ENCODE measurements around the gene CCDC88C.

The CCDC88C gene

DNA sequence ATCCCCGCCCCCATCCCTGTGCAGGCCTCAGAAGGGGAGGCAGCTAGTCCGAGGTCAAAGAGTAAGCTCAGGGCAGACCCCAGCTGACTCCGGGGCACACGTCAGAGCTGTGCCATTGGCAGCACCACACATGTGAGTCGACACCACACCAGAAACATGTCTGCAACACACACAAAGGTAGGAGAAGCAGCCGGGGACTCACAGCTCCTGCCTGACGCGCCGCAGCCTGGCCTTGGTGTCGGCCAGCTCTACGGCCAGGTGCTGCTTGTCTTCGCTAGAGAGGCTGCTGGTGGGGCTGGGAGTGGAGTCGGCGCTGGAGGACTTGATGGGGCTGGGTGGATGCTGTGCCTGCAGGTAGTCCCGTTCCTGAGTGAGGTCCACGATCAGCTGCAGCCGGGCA, 78.5 kb downstream of the CCDC88C start:
- Histone ChIP-seq H3K27ac (ENCODE audit: low read depth, low read length) (no peak overlapping the region), H2BK12ac (ENCODE audit: low read length) (no peak overlapping the region)

DNA sequence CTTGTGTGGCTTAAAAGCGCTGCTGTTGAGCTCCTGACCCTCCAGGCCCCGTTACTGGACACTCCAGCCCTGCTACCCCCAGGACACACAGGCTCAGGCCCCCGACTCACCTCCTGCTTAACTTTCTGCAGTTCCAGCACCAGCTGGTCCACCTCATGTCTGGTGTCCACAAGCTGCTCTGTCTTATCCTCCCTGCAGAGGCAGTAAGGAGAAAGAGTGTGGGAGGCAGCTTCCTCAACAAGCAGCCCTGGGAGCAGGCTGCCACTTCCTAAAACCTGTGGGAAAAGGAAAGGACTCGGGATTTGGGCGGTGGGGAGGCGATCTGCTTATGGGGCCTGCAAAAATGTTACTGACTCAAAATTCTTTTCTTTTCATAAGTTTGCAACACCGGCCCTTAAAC, 79.2 kb downstream of the CCDC88C start:
- Histone ChIP-seq H2AFZ (ENCODE audit: insufficient read depth, low read length, poor library complexity) (no peak overlapping the region), H3K9ac (ENCODE audit: low read length) (no peak overlapping the region), H2BK12ac (ENCODE audit: low read length) (no peak overlapping the region), H3K27me3 (ENCODE audit: insufficient read depth, low read length) (no peaks in the 10 kb centered on the region), H2BK120ac (ENCODE audit: insufficient read depth, low read length, poor library complexity) (no peak overlapping the region), H3K9me3 (ENCODE audit: insufficient read depth, low read depth, low read length) (no peaks in the 10 kb centered on the region), H3K4me1 (ENCODE audit: control insufficient read depth in 1 of 2, insufficient read depth in 2 of 2, low read length in 2 of 2) (peaks cover 4 to 5% of the 10 kb centered on the region in 2 experiments), H3K79me1 (ENCODE audit: low read length) (peaks cover 2% of the 10 kb centered on the region), H3K4ac (ENCODE audit: low read depth, low read length) (no peak overlapping the region), H4K91ac (ENCODE audit: low read depth, low read length) (no peak overlapping the region), H4K8ac (ENCODE audit: low read depth, low read length) (no peak overlapping the region), H3K4me3 (ENCODE audit: low read depth, low read length) (no peak overlapping the region), H2AK5ac (ENCODE audit: low read length) (no peak overlapping the region), H3K18ac (ENCODE audit: low read length) (no peak overlapping the region), H4K12ac (ENCODE audit: low read depth, low read length) (no peak overlapping the region), H3K14ac (ENCODE audit: low read length) (no peak overlapping the region), H3K23ac (ENCODE audit: low read length) (no peak overlapping the region), H2BK5ac (ENCODE audit: low read depth, low read length, poor library complexity) (no peak overlapping the region), H3K4me2 (ENCODE audit: low read length) (no peak overlapping the region), H3K27ac (ENCODE audit: low read depth, low read length) (no peak overlapping the region), H3K79me2 (ENCODE audit: control insufficient read depth, insufficient read depth, low read length, poor library complexity) (no peaks in the 10 kb centered on the region), H3K36me3 (ENCODE audit: control insufficient read depth in 1 of 2, insufficient read depth in 2 of 2, low read length in 2 of 2) (no peaks in the 10 kb centered on the region)
- no peak for DNase-seq
- WGBS (ENCODE audit: extremely low coverage, insufficient coverage, insufficient read length) = no CpG with 5 or more reads among the region's 7 CpGs

More for the DNA sequence above, 78.5 kb downstream of the CCDC88C start:
- no peak overlapping the region for H3K14ac ChIP-seq (ENCODE audit: low read length)
- H4K91ac ChIP-seq (ENCODE audit: low read depth, low read length) = no peak overlapping the region
- no peak overlapping the region for H3K4ac ChIP-seq (ENCODE audit: low read depth, low read length)
- no peak overlapping the region for H2AFZ ChIP-seq (ENCODE audit: insufficient read depth, low read length, poor library complexity)
- peaks cover 2% of the 10 kb centered on the region for H3K79me1 ChIP-seq (ENCODE audit: low read length)
- no peak overlapping the region for H2BK120ac ChIP-seq (ENCODE audit: insufficient read depth, low read length, poor library complexity)
- H2BK5ac ChIP-seq (ENCODE audit: low read depth, low read length, poor library complexity) = no peak overlapping the region
- H3K36me3 ChIP-seq (ENCODE audit: control insufficient read depth in 1 of 2, insufficient read depth in 2 of 2, low read length in 2 of 2) = no peaks in the 10 kb centered on the region
- H3K18ac ChIP-seq (ENCODE audit: low read length) = no peak overlapping the region
- H3K4me2 ChIP-seq (ENCODE audit: low read length) = no peak overlapping the region
- no peak overlapping the region for H3K23ac ChIP-seq (ENCODE audit: low read length)
- no peak overlapping the region for H4K8ac ChIP-seq (ENCODE audit: low read depth, low read length)
- no peak for DNase-seq
- H4K12ac ChIP-seq (ENCODE audit: low read depth, low read length) = no peak overlapping the region
- no peaks in the 10 kb centered on the region for H3K9me3 ChIP-seq (ENCODE audit: insufficient read depth, low read depth, low read length)
- H3K9ac ChIP-seq (ENCODE audit: low read length) = no peak overlapping the region
- H2AK5ac ChIP-seq (ENCODE audit: low read length) = no peak overlapping the region
- no CpG with 5 or more reads among the region's 17 CpGs for WGBS (ENCODE audit: extremely low coverage, insufficient coverage, insufficient read length)
- H3K79me2 ChIP-seq (ENCODE audit: control insufficient read depth, insufficient read depth, low read length, poor library complexity) = no peaks in the 10 kb centered on the region
- H3K4me1 ChIP-seq (ENCODE audit: control insufficient read depth in 1 of 2, insufficient read depth in 2 of 2, low read length in 2 of 2) = peaks cover 4 to 5% of the 10 kb centered on the region in 2 experiments
- no peaks in the 10 kb centered on the region for H3K27me3 ChIP-seq (ENCODE audit: insufficient read depth, low read length)
- no peak overlapping the region for H3K4me3 ChIP-seq (ENCODE audit: low read depth, low read length)

DNA sequence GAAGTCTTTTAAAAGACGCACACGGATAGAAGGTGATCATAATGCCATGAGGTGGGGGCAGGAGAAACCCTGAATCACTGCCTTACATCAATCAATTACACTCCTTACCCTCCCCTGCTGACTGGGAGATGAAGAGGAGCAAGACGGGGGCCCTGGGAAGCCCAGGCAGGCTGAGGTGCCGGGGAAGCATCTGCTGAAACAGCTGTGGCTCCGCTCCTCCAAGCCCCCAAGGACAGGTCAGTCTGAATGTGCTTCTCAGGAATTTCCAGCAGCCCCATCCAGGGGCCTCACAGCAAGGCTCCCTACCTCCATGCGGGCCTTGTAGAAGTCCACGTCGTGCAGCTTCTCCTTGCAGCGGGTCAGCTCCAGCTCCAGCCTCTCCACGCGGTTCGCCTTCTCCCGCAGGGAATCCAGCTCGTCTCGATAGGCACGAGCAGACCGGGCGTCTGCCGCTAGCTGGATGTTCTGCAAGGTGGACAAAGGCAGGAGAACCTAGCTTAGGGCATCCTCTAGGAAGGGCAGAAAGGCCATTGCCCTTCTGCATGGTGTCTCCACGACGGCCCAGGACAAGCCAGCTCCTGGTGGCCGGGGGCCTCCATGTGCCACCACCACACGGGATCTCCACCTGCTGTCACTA, 79.8 kb downstream of the CCDC88C start:
- no peak overlapping the region for H3K9ac ChIP-seq (ENCODE audit: low read length)
- H4K8ac ChIP-seq (ENCODE audit: low read depth, low read length) = no peak overlapping the region
- H3K4me3 ChIP-seq (ENCODE audit: low read depth, low read length) = no peak overlapping the region
- no peak overlapping the region for H3K4me2 ChIP-seq (ENCODE audit: low read length)
- H4K91ac ChIP-seq (ENCODE audit: low read depth, low read length) = no peak overlapping the region
- no peak overlapping the region for H3K27ac ChIP-seq (ENCODE audit: low read depth, low read length)
- H2BK12ac ChIP-seq (ENCODE audit: low read length) = no peak overlapping the region
- no peaks in the 10 kb centered on the region for H3K36me3 ChIP-seq (ENCODE audit: control insufficient read depth in 1 of 2, insufficient read depth in 2 of 2, low read length in 2 of 2)
- no peaks in the 10 kb centered on the region for H3K27me3 ChIP-seq (ENCODE audit: insufficient read depth, low read length)
- H3K18ac ChIP-seq (ENCODE audit: low read length) = no peak overlapping the region
- DNase-seq = no peak
- H3K79me1 ChIP-seq (ENCODE audit: low read length) = peaks cover 2% of the 10 kb centered on the region
- H3K4me1 ChIP-seq (ENCODE audit: control insufficient read depth in 1 of 2, insufficient read depth in 2 of 2, low read length in 2 of 2) = peaks cover 4 to 5% of the 10 kb centered on the region in 2 experiments
- H3K23ac ChIP-seq (ENCODE audit: low read length) = no peak overlapping the region
- no peak overlapping the region for H3K14ac ChIP-seq (ENCODE audit: low read length)
- H2AK5ac ChIP-seq (ENCODE audit: low read length) = no peak overlapping the region
- no peak overlapping the region for H3K4ac ChIP-seq (ENCODE audit: low read depth, low read length)
- no peak overlapping the region for H4K12ac ChIP-seq (ENCODE audit: low read depth, low read length)
- no peak overlapping the region for H2BK5ac ChIP-seq (ENCODE audit: low read depth, low read length, poor library complexity)
- H2BK120ac ChIP-seq (ENCODE audit: insufficient read depth, low read length, poor library complexity) = no peak overlapping the region
- H2AFZ ChIP-seq (ENCODE audit: insufficient read depth, low read length, poor library complexity) = no peak overlapping the region
- H3K9me3 ChIP-seq (ENCODE audit: insufficient read depth, low read depth, low read length) = no peaks in the 10 kb centered on the region
- H3K79me2 ChIP-seq (ENCODE audit: control insufficient read depth, insufficient read depth, low read length, poor library complexity) = no peaks in the 10 kb centered on the region
- no CpG with 5 or more reads among the region's 23 CpGs for WGBS (ENCODE audit: extremely low coverage, insufficient coverage, insufficient read length)

DNA sequence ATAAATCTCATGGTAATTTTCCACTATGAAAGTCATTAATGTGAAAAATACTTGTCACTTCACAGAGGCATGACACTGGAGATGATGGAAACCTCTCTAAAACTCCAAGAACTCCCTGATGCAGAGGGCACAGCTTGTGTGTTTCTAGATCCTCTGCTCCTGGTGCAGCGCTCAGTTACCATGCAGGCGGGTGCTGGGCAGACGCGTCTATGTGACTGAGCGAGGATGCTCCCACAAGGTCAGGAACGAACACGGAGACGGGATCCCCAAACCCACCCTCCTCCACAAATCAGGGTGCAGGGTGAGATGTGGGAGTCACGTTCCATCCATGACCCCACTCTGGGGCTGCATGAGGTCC, 81.5 kb downstream of the CCDC88C start:
- no peak overlapping the region for H3K27ac ChIP-seq (ENCODE audit: low read depth, low read length)
- no peak overlapping the region for H3K18ac ChIP-seq (ENCODE audit: low read length)
- no peak overlapping the region for H3K23ac ChIP-seq (ENCODE audit: low read length)
- H4K91ac ChIP-seq (ENCODE audit: low read depth, low read length) = no peak overlapping the region
- H2BK5ac ChIP-seq (ENCODE audit: low read depth, low read length, poor library complexity) = no peak overlapping the region
- no peak overlapping the region for H3K4me2 ChIP-seq (ENCODE audit: low read length)
- no peaks in the 10 kb centered on the region for H3K79me2 ChIP-seq (ENCODE audit: control insufficient read depth, insufficient read depth, low read length, poor library complexity)
- no peak overlapping the region for H3K9ac ChIP-seq (ENCODE audit: low read length)
- no peaks in the 10 kb centered on the region for H3K27me3 ChIP-seq (ENCODE audit: insufficient read depth, low read length)
- no peak overlapping the region for H4K12ac ChIP-seq (ENCODE audit: low read depth, low read length)
- H3K4ac ChIP-seq (ENCODE audit: low read depth, low read length) = no peak overlapping the region
- H3K79me1 ChIP-seq (ENCODE audit: low read length) = no peaks in the 10 kb centered on the region
- H3K14ac ChIP-seq (ENCODE audit: low read length) = no peak overlapping the region
- no CpG with 5 or more reads among the region's 9 CpGs for WGBS (ENCODE audit: extremely low coverage, insufficient coverage, insufficient read length)
- H3K4me1 ChIP-seq (ENCODE audit: control insufficient read depth in 1 of 2, insufficient read depth in 2 of 2, low read length in 2 of 2) = peaks cover 3 to 6% of the 10 kb centered on the region in 2 experiments
- no peaks in the 10 kb centered on the region for H3K36me3 ChIP-seq (ENCODE audit: control insufficient read depth in 1 of 2, insufficient read depth in 2 of 2, low read length in 2 of 2)
- H2AFZ ChIP-seq (ENCODE audit: insufficient read depth, low read length, poor library complexity) = no peak overlapping the region
- no peak overlapping the region for H4K8ac ChIP-seq (ENCODE audit: low read depth, low read length)
- H3K9me3 ChIP-seq (ENCODE audit: insufficient read depth, low read depth, low read length) = no peaks in the 10 kb centered on the region
- no peak overlapping the region for H2BK12ac ChIP-seq (ENCODE audit: low read length)
- no peak overlapping the region for H2AK5ac ChIP-seq (ENCODE audit: low read length)
- no peak for DNase-seq
- no peak overlapping the region for H2BK120ac ChIP-seq (ENCODE audit: insufficient read depth, low read length, poor library complexity)
- no peak overlapping the region for H3K4me3 ChIP-seq (ENCODE audit: low read depth, low read length)

All from trophoblast cell (in vitro differentiated cells and primary cell).